Neural crest cell (in vitro differentiated cells): ENCODE measurements around the gene LNP1. TPM values are rescaled to one million over a fixed set of nuclear protein-coding genes. Genes with fewer than 3 reads are reported as not detected.

Experiments
- DNase-seq: peaks from one replicate; pipeline ENCODE4 v3.0.0; 2021; ENCODE audit warnings: low read depth, mixed read lengths, low spot score
- H3K27ac Mint-ChIP-seq: one replicate; pipeline ENCODE4 v1.8.0; 2021; ENCODE audit warnings: mild to moderate bottlenecking, mixed read lengths; ENCODE audit not compliant: unreplicated experiment
- H3K27me3 Mint-ChIP-seq: 2 replicates; pipeline ENCODE4 v1.8.0; 2021; ENCODE audit warnings: low read depth, mild to moderate bottlenecking, mixed read lengths
- H3K36me3 Mint-ChIP-seq: 2 replicates; pipeline ENCODE4 v1.8.0; 2021; ENCODE audit warnings: low read depth, mild to moderate bottlenecking, mixed read lengths
- H3K4me1 Mint-ChIP-seq: 2 replicates; pipeline ENCODE4 v1.8.0; 2021; ENCODE audit warnings: mixed read lengths
- H3K4me3 Mint-ChIP-seq: one replicate; pipeline ENCODE4 v1.8.0; 2021; ENCODE audit warnings: mild to moderate bottlenecking, mixed read lengths
- H3K9me3 Mint-ChIP-seq: 2 replicates; pipeline ENCODE4 v1.8.0; 2021; ENCODE audit warnings: mixed read lengths
- total RNA-seq: library from RNA; stranded (reverse); gene quantifications from 2 replicates; pipeline ENCODE4 v1.2.1, GENCODE V29; 2021
- TF ChIP-seq, protein P1 (sequence below): fragments of 200-600 bp; sonication (generic); conservative IDR thresholded peaks from 2 replicates; pipeline ENCODE4 v1.5.0; 2021; ENCODE audit warnings: antibody characterized with exemption, mild to moderate bottlenecking

Gene LNP1
- total RNA-seq, 1 donor from 2014 or later, result 6.9 TPM

GRCh38 chr3:100456745-100457144 is 55.4 kb downstream of the LNP1 start:
- H3K4me1 Mint-ChIP-seq, result no peaks in the 10 kb centered on the region
- no peak overlapping the region for H3K27ac Mint-ChIP-seq
- peaks cover 5% of the 10 kb centered on the region for H3K36me3 Mint-ChIP-seq
- no peak for DNase-seq
- no peaks in the 10 kb centered on the region for H3K27me3 Mint-ChIP-seq
- no peaks in the 10 kb centered on the region for H3K9me3 Mint-ChIP-seq
- TF ChIP-seq, protein P1, sequence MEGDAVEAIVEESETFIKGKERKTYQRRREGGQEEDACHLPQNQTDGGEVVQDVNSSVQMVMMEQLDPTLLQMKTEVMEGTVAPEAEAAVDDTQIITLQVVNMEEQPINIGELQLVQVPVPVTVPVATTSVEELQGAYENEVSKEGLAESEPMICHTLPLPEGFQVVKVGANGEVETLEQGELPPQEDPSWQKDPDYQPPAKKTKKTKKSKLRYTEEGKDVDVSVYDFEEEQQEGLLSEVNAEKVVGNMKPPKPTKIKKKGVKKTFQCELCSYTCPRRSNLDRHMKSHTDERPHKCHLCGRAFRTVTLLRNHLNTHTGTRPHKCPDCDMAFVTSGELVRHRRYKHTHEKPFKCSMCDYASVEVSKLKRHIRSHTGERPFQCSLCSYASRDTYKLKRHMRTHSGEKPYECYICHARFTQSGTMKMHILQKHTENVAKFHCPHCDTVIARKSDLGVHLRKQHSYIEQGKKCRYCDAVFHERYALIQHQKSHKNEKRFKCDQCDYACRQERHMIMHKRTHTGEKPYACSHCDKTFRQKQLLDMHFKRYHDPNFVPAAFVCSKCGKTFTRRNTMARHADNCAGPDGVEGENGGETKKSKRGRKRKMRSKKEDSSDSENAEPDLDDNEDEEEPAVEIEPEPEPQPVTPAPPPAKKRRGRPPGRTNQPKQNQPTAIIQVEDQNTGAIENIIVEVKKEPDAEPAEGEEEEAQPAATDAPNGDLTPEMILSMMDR, result no peak
- H3K4me3 Mint-ChIP-seq, result no peak overlapping the region

GRCh38 chr3:100457811-100458210 is 56.5 kb downstream of the LNP1 start:
- no peak overlapping the region for H3K4me3 Mint-ChIP-seq
- TF ChIP-seq, protein P1, result no peak
- H3K27ac Mint-ChIP-seq, result no peak overlapping the region
- no peaks in the 10 kb centered on the region for H3K4me1 Mint-ChIP-seq
- peaks cover 1% of the 10 kb centered on the region for H3K36me3 Mint-ChIP-seq
- no peaks in the 10 kb centered on the region for H3K27me3 Mint-ChIP-seq
- no peaks in the 10 kb centered on the region for H3K9me3 Mint-ChIP-seq
- no peak for DNase-seq

- H3K4me1 Mint-ChIP-seq, result no peaks in the 10 kb centered on the region
- no peak overlapping the region for H3K4me3 Mint-ChIP-seq
- H3K27ac Mint-ChIP-seq, result no peak overlapping the region
- peaks cover 4% of the 10 kb centered on the region for H3K27me3 Mint-ChIP-seq
- TF ChIP-seq, protein P1, result no peak
- H3K36me3 Mint-ChIP-seq, result no peaks in the 10 kb centered on the region
- H3K9me3 Mint-ChIP-seq, result no peaks in the 10 kb centered on the region
- no peak for DNase-seq
Observed at GRCh38 chr3:100458814-100459213, 57.5 kb downstream of the LNP1 start.

DNA sequence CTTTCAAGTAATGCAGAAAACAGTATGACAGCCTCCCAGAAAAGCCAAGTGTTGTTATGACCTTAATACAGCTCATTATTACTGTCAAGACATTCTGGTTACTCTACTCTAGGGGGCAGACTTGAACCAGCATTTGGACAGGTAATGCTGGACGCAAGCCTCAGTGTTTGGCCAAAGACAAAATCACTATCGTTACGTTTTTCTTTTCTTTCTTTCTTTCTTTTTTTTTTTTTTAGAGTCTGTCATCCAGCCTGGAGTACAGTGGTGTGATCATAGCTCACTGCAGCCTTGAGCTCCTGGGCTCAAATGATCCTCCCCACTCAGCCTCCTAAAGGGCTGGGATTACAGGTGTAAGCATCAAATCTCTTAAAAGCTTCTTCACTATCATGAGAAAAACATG is 61.7 kb downstream of the LNP1 start:
- Mint-ChIP-seq H3K27ac (no peak overlapping the region), H3K4me3 (no peak overlapping the region), H3K36me3 (no peaks in the 10 kb centered on the region), H3K9me3 (no peaks in the 10 kb centered on the region), H3K4me1 (no peaks in the 10 kb centered on the region), H3K27me3 (peaks cover 5% of the 10 kb centered on the region)
- DNase-seq, result peak; percentile 12
- TF ChIP-seq, protein P1, result peak; percentile 85

DNA sequence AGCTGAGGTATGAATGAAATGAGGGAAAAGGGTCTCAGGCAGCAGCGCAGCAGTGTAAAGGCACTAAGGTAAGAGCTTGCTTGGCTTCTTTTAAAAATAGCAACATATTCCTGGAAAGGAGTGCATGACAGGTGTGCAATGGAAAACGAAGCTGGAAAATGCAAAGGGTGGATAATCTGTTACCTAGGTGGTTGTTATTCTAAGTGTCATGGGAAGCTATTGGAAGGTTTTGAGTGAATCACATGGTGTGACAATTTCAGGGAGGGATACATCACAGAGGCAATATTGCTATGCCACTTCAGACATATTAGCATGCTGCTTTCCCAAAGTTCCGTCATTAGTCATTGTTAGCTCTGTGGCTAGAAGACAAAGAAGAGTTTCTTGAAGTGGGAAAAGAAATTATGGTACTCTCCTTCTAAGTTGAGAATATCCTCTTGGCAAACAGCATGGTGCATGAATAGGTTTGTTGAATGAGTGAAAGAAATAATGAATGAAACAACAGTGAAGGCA is 62.4 kb downstream of the LNP1 start:
- Mint-ChIP-seq H3K27ac (no peak overlapping the region), H3K9me3 (no peaks in the 10 kb centered on the region), H3K4me1 (no peaks in the 10 kb centered on the region), H3K4me3 (no peak overlapping the region), H3K36me3 (no peaks in the 10 kb centered on the region), H3K27me3 (peaks cover 5% of the 10 kb centered on the region)
- DNase-seq, result no peak
- TF ChIP-seq, protein P1, result no peak
